ENCODE results near the gene SNX33. TPM values are rescaled to one million over a fixed set of nuclear protein-coding genes. Genes with fewer than 3 reads are reported as not detected.
"Not testable (repeated sequence)": the region's sequence is repeated elsewhere in the genome, so short reads cannot be mapped to it uniquely, and the experiment has no call there.

SNX33 gene
- total RNA-seq, 1 experiment from 2014 or later, result 16.8 TPM

DNA sequence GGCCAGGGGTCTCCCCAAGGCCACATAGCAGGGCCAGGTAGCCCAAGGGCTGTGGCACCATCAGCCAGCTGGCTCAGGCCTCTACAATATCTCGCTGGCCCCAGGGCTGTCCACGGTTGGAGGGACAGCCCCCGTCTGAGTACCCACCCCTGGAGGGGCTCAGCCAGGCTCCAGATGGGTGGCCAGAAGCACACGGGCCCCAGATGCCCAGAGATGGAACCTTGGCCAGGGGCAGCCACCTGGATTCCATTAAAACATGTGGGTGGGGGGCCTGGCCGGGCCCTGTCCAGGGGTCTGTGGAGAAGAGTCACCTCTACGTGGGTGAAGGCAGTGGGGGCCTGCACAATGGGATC lies 56.5 kb downstream of the SNX33 start:
- Histone ChIP-seq H3K9me3 (ENCODE audit: low read length) (no peaks in the 10 kb centered on the region), H2AFZ (ENCODE audit: low read length) (no peak overlapping the region), H3K27ac (ENCODE audit: low read length) (no peak overlapping the region), H3K36me3 (ENCODE audit: low read depth, low read length) (no peaks in the 10 kb centered on the region), H3K4me1 (ENCODE audit: insufficient read depth, low read length) (peaks cover 13% of the 10 kb centered on the region), H3K79me2 (ENCODE audit: low read length) (no peaks in the 10 kb centered on the region), H3K27me3 (ENCODE audit: low read length) (no peaks in the 10 kb centered on the region), H3K9me2 (replicated peaks; ENCODE audit: low read length) (no peaks in the 10 kb centered on the region), H4K20me1 (ENCODE audit: low read length) (no peaks in the 10 kb centered on the region), H3K9ac (ENCODE audit: low read length) (no peak overlapping the region), H3F3A (ENCODE audit: low read length, unreplicated experiment) (no peaks in the 10 kb centered on the region), H3K4me3 (ENCODE audit: low read length) (no peak overlapping the region), H3K4me2 (ENCODE audit: low read length) (no peak overlapping the region)
- no peak for TF ChIP-seq EZH2 (IDR thresholded peaks at IDR 0.05; ENCODE audit: low read length, unreplicated experiment)
- TF ChIP-seq, protein P1, sequence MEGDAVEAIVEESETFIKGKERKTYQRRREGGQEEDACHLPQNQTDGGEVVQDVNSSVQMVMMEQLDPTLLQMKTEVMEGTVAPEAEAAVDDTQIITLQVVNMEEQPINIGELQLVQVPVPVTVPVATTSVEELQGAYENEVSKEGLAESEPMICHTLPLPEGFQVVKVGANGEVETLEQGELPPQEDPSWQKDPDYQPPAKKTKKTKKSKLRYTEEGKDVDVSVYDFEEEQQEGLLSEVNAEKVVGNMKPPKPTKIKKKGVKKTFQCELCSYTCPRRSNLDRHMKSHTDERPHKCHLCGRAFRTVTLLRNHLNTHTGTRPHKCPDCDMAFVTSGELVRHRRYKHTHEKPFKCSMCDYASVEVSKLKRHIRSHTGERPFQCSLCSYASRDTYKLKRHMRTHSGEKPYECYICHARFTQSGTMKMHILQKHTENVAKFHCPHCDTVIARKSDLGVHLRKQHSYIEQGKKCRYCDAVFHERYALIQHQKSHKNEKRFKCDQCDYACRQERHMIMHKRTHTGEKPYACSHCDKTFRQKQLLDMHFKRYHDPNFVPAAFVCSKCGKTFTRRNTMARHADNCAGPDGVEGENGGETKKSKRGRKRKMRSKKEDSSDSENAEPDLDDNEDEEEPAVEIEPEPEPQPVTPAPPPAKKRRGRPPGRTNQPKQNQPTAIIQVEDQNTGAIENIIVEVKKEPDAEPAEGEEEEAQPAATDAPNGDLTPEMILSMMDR (conservative IDR thresholded peaks at IDR 0.05; ENCODE audit: low read depth, low read length), result no peak
- no peak for TF ChIP-seq EZH2phosphoT487 (IDR thresholded peaks at IDR 0.05; ENCODE audit: borderline replicate concordance, low read length)
- intact Hi-C loops (cut with micrococcal nuclease), result no loop called here
- DNase-seq (no peak), ATAC-seq (no peak)
- ChIA-PET POLR2A (ENCODE audit: unreplicated experiment) (no interaction called here), CTCF (no interaction called here)
- no TSS peak for BruUV-seq (replicated peaks)

DNA sequence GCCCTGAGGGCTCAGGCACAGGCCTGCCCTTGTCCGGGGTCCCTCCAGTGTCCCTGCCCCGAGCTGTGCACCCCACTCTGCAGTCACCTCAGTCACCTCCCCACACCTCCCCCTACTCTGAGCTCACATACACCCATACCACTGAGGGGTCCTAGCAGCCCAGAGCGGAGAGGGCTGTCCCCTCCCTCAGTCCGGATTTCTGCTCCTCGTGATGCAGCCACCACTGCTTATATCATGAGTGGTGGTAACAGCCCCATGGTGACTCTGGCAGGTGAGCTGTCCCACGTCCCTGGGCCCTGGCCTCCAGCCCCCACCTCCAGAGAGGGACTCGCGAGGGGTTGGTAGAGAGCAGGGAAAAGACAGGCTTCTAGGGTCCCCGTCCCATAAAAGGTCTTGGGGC lies 56.9 kb downstream of the SNX33 start:
- Histone ChIP-seq H2AFZ (ENCODE audit: low read length) (no peak overlapping the region), H3K27me3 (ENCODE audit: low read length) (no peaks in the 10 kb centered on the region), H4K20me1 (ENCODE audit: low read length) (no peaks in the 10 kb centered on the region), H3K27ac (ENCODE audit: low read length) (no peak overlapping the region), H3K9ac (ENCODE audit: low read length) (no peak overlapping the region), H3K4me1 (ENCODE audit: insufficient read depth, low read length) (peaks cover 13% of the 10 kb centered on the region), H3K79me2 (ENCODE audit: low read length) (no peaks in the 10 kb centered on the region), H3K36me3 (ENCODE audit: low read depth, low read length) (no peaks in the 10 kb centered on the region), H3K4me2 (ENCODE audit: low read length) (no peak overlapping the region), H3K9me2 (replicated peaks; ENCODE audit: low read length) (no peaks in the 10 kb centered on the region), H3K4me3 (ENCODE audit: low read length) (no peak overlapping the region), H3K9me3 (ENCODE audit: low read length) (no peaks in the 10 kb centered on the region), H3F3A (ENCODE audit: low read length, unreplicated experiment) (no peaks in the 10 kb centered on the region)
- BruUV-seq (replicated peaks), result no TSS peak
- POLR2A ChIA-PET (ENCODE audit: unreplicated experiment), result no interaction called here
- CTCF ChIA-PET, result no interaction called here
- DNase-seq (no peak), ATAC-seq (no peak)
- intact Hi-C loops (cut with micrococcal nuclease), result no loop called here
- TF ChIP-seq EZH2 (IDR thresholded peaks at IDR 0.05; ENCODE audit: low read length, unreplicated experiment), result no peak
- TF ChIP-seq EZH2phosphoT487 (IDR thresholded peaks at IDR 0.05; ENCODE audit: borderline replicate concordance, low read length), result no peak
- TF ChIP-seq, protein P1 (conservative IDR thresholded peaks at IDR 0.05; ENCODE audit: low read depth, low read length), result no peak

DNA sequence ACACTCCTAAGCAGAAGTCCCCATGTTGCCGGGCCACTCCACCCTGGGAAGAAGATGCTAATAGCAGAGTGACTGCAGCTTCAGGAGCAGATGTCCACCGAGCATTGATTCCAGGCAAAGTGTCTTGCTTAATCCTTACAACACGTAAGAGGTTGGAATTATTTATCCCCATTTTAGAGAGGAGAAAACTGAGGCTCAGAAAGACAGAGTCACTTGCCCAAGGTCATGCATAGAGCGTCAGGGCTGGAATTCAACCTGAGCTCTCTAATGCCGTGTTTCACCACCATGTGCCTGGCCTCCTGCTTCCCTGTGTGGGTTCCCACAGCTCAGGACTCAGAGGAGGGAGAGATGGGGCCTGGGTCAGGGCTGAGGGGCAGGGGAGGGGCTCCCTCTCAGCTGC lies 57.7 kb downstream of the SNX33 start:
- H3K27ac ChIP-seq (ENCODE audit: low read length); intact Hi-C loops (cut with micrococcal nuclease); H3K4me3 ChIP-seq (ENCODE audit: low read length); BruUV-seq (replicated peaks); H3K79me2 ChIP-seq (ENCODE audit: low read length); H3F3A ChIP-seq (ENCODE audit: low read length, unreplicated experiment); H3K9ac ChIP-seq (ENCODE audit: low read length); POLR2A ChIA-PET (ENCODE audit: unreplicated experiment); H4K20me1 ChIP-seq (ENCODE audit: low read length); H3K9me2 ChIP-seq (replicated peaks; ENCODE audit: low read length); H3K36me3 ChIP-seq (ENCODE audit: low read depth, low read length); H2AFZ ChIP-seq (ENCODE audit: low read length); H3K9me3 ChIP-seq (ENCODE audit: low read length); ATAC-seq; H3K27me3 ChIP-seq (ENCODE audit: low read length); H3K4me2 ChIP-seq (ENCODE audit: low read length); CTCF ChIA-PET; DNase-seq: not testable (repeated sequence)
- H3K4me1 ChIP-seq (ENCODE audit: insufficient read depth, low read length), result peaks cover 12% of the 10 kb centered on the region

All from PC-3 (cell line).